Measurements from ENCODE around the gene WDR20. TPM values are rescaled to one million over a fixed set of nuclear protein-coding genes. Genes with fewer than 3 reads are reported as not detected.

Gene WDR20
- total RNA-seq, 1 donor from 2014 or later: 28.5 TPM

GRCh38 chr14:102187568-102188001, 47.9 kb downstream of the WDR20 start:
- Mint-ChIP-seq H3K4me1 (ENCODE audit: unreplicated experiment) (peaks cover 13% of the 10 kb centered on the region), H3K9me3 (ENCODE audit: unreplicated experiment) (no peaks in the 10 kb centered on the region), H3K36me3 (ENCODE audit: low read depth, unreplicated experiment) (no peaks in the 10 kb centered on the region), H3K27ac (ENCODE audit: unreplicated experiment) (no peak overlapping the region), H3K4me3 (ENCODE audit: unreplicated experiment) (no peak overlapping the region), H3K27me3 (ENCODE audit: unreplicated experiment) (no peaks in the 10 kb centered on the region)
- TF ChIP-seq CTCF (IDR thresholded peaks at IDR 0.05; ENCODE audit: unreplicated experiment): no peak
- DNase-seq (ENCODE audit: low spot score): no peak

- peaks cover 13% of the 10 kb centered on the region for H3K4me1 Mint-ChIP-seq (ENCODE audit: unreplicated experiment)
- H3K9me3 Mint-ChIP-seq (ENCODE audit: unreplicated experiment): no peaks in the 10 kb centered on the region
- no peak overlapping the region for H3K27ac Mint-ChIP-seq (ENCODE audit: unreplicated experiment)
- TF ChIP-seq CTCF (IDR thresholded peaks at IDR 0.05; ENCODE audit: unreplicated experiment): no peak
- no peak overlapping the region for H3K4me3 Mint-ChIP-seq (ENCODE audit: unreplicated experiment)
- no peaks in the 10 kb centered on the region for H3K27me3 Mint-ChIP-seq (ENCODE audit: unreplicated experiment)
- no peaks in the 10 kb centered on the region for H3K36me3 Mint-ChIP-seq (ENCODE audit: low read depth, unreplicated experiment)
- DNase-seq (ENCODE audit: low spot score): no peak
Measured at GRCh38 chr14:102188187-102188586, 48.5 kb downstream of the WDR20 start.

- H3K4me1 Mint-ChIP-seq (ENCODE audit: unreplicated experiment): peaks cover 10% of the 10 kb centered on the region
- H3K27ac Mint-ChIP-seq (ENCODE audit: unreplicated experiment): no peak overlapping the region
- H3K27me3 Mint-ChIP-seq (ENCODE audit: unreplicated experiment): no peaks in the 10 kb centered on the region
Measured at GRCh38 chr14:102189874-102190273, 50.2 kb downstream of the WDR20 start.

GRCh38 chr14:102192840-102193502, 53.3 kb downstream of the WDR20 start:
- no peak for DNase-seq (ENCODE audit: low spot score)
- Mint-ChIP-seq H3K27me3 (ENCODE audit: unreplicated experiment) (peaks cover 3% of the 10 kb centered on the region), H3K4me3 (ENCODE audit: unreplicated experiment) (no peak overlapping the region), H3K9me3 (ENCODE audit: unreplicated experiment) (no peaks in the 10 kb centered on the region), H3K36me3 (ENCODE audit: low read depth, unreplicated experiment) (peaks cover 18% of the 10 kb centered on the region), H3K27ac (ENCODE audit: unreplicated experiment) (no peak overlapping the region), H3K4me1 (ENCODE audit: unreplicated experiment) (peaks cover 10% of the 10 kb centered on the region)
- TF ChIP-seq CTCF (IDR thresholded peaks at IDR 0.05; ENCODE audit: unreplicated experiment): no peak

More at GRCh38 chr14:102189874-102190273, 50.2 kb downstream of the WDR20 start:
- H3K9me3 Mint-ChIP-seq (ENCODE audit: unreplicated experiment): no peaks in the 10 kb centered on the region
- DNase-seq (ENCODE audit: low spot score): no peak
- H3K4me3 Mint-ChIP-seq (ENCODE audit: unreplicated experiment): no peak overlapping the region
- no peak for TF ChIP-seq CTCF (IDR thresholded peaks at IDR 0.05; ENCODE audit: unreplicated experiment)
- no peaks in the 10 kb centered on the region for H3K36me3 Mint-ChIP-seq (ENCODE audit: low read depth, unreplicated experiment)

GRCh38 chr14:102194856-102195255, 55.2 kb downstream of the WDR20 start:
- Mint-ChIP-seq H3K27ac (ENCODE audit: unreplicated experiment) (no peak overlapping the region), H3K27me3 (ENCODE audit: unreplicated experiment) (peaks cover 3% of the 10 kb centered on the region), H3K36me3 (ENCODE audit: low read depth, unreplicated experiment) (peaks cover 25% of the 10 kb centered on the region), H3K4me3 (ENCODE audit: unreplicated experiment) (no peak overlapping the region), H3K9me3 (ENCODE audit: unreplicated experiment) (no peaks in the 10 kb centered on the region), H3K4me1 (ENCODE audit: unreplicated experiment) (peaks cover 9% of the 10 kb centered on the region)
- TF ChIP-seq CTCF (IDR thresholded peaks at IDR 0.05; ENCODE audit: unreplicated experiment): no peak
- DNase-seq (ENCODE audit: low spot score): no peak

All from endothelial cell (in vitro differentiated cells).